Right kidney (tissue), 9 donors: ENCODE measurements around the gene SLITRK2.

Experiments used
- DNase-seq: peaks from one replicate; pipeline ENCODE4 v3.0.0-alpha.2; 2016
- long read RNA-seq, 8 donors: transcript quantifications; one replicate each; lab custom pipeline, GENCODE V29; 2026

SLITRK2 gene, protein sequence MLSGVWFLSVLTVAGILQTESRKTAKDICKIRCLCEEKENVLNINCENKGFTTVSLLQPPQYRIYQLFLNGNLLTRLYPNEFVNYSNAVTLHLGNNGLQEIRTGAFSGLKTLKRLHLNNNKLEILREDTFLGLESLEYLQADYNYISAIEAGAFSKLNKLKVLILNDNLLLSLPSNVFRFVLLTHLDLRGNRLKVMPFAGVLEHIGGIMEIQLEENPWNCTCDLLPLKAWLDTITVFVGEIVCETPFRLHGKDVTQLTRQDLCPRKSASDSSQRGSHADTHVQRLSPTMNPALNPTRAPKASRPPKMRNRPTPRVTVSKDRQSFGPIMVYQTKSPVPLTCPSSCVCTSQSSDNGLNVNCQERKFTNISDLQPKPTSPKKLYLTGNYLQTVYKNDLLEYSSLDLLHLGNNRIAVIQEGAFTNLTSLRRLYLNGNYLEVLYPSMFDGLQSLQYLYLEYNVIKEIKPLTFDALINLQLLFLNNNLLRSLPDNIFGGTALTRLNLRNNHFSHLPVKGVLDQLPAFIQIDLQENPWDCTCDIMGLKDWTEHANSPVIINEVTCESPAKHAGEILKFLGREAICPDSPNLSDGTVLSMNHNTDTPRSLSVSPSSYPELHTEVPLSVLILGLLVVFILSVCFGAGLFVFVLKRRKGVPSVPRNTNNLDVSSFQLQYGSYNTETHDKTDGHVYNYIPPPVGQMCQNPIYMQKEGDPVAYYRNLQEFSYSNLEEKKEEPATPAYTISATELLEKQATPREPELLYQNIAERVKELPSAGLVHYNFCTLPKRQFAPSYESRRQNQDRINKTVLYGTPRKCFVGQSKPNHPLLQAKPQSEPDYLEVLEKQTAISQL
- long read RNA-seq, donor 1, full-length matches to known transcripts: 2 of 2 reads
- long read RNA-seq, donor 1, partial matches to known transcripts: 0 of 2 reads
- long read RNA-seq, donor 1, other reads (novel, unspliced or antisense): 0 of 2 reads
- long read RNA-seq, donor 2, full-length matches to known transcripts: 3 of 3 reads
- long read RNA-seq, donor 2, partial matches to known transcripts: 0 of 3 reads
- long read RNA-seq, donor 2, other reads (novel, unspliced or antisense): 0 of 3 reads
- long read RNA-seq, donor 3, full-length matches to known transcripts: 1 of 1 reads
- long read RNA-seq, donor 3, partial matches to known transcripts: 0 of 1 reads
- long read RNA-seq, donor 3, other reads (novel, unspliced or antisense): 0 of 1 reads
- long read RNA-seq, donor 4, full-length matches to known transcripts: 9 of 9 reads
- long read RNA-seq, donor 4, partial matches to known transcripts: 0 of 9 reads
- long read RNA-seq, donor 4, other reads (novel, unspliced or antisense): 0 of 9 reads
- long read RNA-seq, donor 5, full-length matches to known transcripts: 5 of 5 reads
- long read RNA-seq, donor 5, partial matches to known transcripts: 0 of 5 reads
- long read RNA-seq, donor 5, other reads (novel, unspliced or antisense): 0 of 5 reads
- long read RNA-seq, donor 6, full-length matches to known transcripts: 3 of 3 reads
- long read RNA-seq, donor 6, partial matches to known transcripts: 0 of 3 reads
- long read RNA-seq, donor 6, other reads (novel, unspliced or antisense): 0 of 3 reads
- long read RNA-seq, donor 7, full-length matches to known transcripts: 13 of 13 reads
- long read RNA-seq, donor 7, partial matches to known transcripts: 0 of 13 reads
- long read RNA-seq, donor 7, other reads (novel, unspliced or antisense): 0 of 13 reads
- long read RNA-seq, donor 8, full-length matches to known transcripts: 3 of 3 reads
- long read RNA-seq, donor 8, partial matches to known transcripts: 0 of 3 reads
- long read RNA-seq, donor 8, other reads (novel, unspliced or antisense): 0 of 3 reads

DNA sequence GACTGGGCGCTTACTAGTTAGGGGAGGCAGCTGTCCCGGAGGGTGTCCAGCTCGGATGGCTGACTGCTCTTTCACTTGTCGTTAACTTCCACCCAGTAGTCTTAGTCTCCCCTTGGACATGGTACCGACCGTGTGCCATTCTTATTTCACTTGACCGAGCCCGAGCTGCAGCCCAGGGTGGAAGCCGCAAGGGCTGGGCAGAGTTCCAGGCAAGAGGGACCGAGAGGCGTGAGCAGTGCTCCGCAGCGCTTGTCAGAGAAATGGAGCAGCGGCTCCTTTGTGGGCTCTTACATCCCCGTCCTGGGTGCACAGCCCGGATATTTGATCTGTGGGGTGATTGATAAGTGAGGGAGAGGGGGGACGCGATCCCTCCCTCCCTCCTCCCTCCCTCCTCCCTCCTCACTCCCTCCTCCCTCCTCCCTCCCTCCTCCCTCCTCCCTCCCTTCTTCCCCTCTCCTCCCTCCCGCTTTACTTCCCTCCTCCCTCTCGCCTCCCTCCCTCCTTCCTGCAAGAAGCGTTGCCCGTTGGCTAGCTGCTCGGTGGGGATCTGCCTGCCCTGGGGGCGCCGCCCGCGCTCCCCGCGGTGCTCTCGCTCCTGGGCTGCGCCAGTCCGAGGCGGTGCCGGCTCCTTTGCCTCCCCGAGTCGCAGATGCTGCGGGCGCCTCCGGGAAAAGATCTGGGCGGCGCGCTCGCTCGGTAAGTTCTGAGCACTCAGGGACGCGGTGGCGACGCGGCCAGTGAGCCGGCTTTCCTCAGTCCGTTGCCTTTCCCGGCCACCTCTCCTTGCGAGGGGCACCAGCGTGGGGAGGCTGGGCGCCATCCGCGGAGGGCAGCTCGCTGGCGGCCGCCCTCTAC is at the start of gene SLITRK2:
SLITRK2 (plus strand) TSS at position 499 of the 855 bp plus-strand sequence. CDS start 4,597 bp downstream, outside the sequence.
- DNase-seq: peak; percentile 31

DNA sequence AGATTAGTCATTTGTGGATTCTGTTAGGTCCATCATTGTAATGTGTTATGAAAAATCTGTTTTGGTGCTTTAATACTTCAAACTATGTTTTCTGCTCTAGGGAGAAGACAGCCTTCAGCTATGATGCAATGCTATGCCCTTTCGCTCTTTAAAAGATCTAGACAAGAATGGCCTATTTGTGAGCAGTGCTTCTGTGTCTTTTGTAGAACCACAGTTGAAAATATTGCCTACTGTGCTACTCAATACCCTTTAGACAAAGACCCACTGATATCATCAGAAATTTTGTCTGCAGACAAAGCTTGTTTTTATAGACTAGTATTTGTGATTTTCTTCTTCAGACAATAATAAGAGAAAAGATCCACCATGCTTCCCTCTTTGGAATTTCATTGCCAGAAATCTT is 44.6 kb upstream of the SLITRK2 start:
- DNase-seq: no peak

DNA sequence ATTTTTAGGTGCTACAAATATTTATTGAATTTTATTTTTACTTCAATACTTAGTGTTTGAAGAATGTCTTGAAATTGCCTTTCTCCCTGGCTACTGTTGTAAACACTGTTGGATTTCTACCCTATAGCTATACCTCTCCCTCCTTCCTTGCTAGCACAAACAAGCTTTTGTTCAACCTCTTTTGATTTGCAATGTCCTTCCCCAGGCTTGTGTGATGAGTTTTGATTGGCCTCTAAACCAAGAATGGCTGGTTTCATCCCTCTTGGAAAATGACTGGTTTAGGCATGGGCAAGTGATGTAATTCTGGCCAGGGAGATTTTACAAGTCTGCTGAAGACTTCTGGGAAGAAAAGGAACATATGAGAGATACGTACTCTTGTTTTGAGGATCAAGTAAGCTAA is 25.3 kb upstream of the SLITRK2 start:
- DNase-seq: no peak

DNA sequence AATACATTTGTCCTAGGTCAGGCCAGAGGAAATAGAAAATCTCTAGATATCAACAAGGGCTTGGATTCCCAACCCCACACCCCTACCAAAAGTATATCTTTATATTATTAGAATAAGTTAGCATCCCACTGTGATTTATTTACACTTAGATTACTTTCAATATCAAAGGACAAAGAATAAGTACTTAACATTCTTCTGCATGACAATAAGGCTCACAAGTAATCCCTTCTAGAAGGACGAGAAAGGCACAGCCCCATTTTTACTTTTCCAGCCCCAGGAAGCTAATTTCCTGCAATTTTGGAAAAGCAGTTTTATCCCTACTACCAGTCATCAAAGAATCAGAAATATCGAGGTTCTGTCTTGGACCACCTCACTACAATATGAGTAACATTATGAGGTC is 14.1 kb upstream of the SLITRK2 start:
- DNase-seq: no peak

DNA sequence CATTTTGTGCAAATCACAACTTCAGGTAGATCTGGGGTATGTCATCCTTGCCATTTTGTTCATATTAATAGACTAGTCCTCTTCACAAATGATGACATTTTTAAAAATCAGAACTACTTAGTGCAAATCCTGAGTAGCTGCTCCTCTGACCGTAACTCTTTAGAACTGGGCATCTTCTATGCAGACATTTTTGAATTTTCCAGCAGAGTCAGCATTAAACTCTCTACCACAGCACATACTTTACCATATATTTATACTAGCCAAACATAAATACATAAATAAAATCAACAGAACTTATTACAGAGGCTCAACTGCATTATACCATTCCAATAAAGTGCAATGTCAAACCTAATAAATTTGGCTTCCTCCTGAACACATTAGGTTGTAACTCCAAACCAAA is 4.5 kb upstream of the SLITRK2 start:
- no peak for DNase-seq

DNA sequence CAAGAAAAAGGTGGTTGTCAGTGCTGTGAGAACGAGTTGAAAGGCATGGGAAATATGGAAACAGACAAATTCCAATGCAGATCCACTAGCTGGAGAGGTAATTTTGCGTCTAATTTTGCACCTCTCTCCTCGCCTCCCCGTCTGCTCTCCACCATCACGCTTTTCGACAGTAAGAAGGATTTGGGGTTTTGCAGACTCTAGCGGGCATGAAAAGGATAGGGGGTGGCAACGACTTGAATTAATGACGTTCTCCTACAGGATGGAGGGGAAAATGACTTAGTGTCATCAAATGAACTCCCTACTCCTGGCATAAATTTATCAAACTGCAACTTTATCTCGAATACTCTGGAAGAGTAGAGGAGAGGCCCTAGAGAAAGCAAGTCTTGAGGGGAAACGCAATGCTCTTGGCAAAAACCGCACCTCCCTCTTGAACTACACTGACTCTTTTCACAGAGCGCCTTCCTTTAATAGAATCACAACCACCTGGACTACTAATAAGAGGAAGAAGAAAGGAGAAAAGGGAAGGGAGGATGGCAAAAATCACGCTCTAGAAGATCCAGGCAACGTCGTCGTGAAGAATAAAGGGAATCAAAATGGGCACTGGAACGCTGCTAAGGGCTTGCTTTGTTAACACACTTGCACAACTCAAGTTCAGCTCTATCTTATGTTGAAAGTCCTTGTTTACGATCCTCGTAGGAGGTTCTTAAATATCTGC is 871 bp upstream of the SLITRK2 start:
- DNase-seq: no peak

DNA sequence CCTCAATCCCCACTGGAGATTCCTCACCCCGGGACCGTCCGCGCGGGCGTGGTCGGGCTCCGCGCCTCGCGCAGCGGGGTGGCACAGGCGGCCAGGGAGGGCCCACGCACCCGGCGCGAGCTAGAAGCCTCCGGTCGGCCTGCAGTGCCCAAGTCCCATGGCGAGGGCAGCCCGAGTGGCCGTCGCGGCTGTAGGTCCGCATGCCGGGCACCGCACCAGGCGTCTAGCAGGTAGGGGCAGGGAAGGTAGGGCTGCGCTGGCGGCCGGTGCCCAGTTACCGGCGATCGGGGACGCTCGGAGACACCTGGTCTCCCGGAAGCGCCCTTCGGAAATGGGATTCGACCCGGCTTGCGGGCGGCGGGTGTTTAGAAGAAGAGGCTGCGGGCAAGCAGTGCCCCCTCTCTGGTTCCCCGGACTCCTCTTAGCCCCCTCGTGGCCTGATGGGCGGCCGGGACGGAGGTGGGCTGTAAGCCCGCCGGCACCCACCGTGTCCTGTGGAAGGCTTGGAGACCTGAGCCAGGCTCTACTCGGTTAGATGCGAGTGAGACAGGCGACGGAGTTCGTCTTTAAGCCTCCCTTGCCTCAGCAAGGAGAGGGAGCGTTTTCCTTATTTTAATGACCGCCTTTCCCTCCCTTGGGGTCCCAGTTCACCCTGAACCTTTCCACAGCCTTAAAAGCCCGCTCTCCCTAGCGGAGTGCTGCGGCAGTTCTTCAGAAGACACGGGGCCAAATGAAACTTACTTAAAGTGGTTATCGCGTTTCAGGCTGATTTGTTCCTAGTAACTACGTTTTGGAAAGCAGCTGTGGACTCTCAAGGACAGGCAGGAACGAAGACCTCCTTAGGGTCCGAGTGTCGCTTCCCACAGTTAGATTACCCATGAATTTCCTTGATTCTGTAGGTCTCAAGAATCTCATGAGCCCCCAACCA is 821 bp downstream of the SLITRK2 start:
- DNase-seq: peak; percentile 46

DNA sequence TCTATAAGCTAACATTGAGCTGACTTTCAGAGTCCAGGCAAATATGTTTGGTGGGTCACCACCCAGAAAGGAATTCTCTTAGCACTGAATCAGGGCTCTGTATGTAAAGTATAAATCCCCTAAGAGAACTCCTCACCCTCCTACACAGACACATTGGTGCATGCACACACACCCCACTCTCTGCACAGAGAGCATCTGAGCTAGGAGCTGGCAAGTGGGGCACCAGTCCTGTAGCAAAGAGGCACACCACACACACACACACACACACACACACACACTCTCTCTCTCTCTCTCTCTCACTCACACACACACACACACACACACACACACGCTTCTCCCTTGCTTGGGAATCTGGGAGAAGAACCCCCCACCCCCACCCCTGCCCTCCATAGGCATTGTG is 3.2 kb downstream of the SLITRK2 start:
- no peak for DNase-seq

DNA sequence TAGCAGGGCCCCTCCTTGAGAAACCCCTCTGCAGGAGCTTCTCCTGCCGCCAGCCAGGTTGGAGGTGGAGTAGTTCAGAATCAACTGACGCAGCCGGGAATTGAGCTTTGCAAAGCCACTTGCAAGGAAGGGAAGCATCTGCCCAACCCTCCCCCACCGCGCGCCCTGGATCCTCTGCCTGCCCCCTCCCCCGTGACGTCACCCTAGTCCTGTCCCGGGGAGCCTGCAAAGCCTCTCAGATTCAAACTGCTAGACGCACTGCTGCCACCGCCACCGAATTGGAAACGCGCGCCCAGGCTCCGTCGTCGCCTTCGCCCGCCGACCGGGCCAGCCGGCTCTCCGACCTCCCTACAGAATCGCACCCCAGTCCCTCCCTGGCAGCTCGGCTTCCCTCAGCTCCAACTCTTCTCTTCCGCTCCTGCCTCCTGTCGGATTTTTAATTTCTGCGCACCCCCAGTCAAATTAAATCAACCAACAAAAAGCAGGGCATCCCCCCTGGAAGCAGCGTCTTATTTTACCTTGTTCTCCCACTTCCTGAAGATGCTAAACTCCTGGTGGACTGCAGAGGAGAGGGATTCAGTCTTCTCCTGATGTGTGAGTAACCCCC is 3.8 kb downstream of the SLITRK2 start:
- DNase-seq: no peak

DNA sequence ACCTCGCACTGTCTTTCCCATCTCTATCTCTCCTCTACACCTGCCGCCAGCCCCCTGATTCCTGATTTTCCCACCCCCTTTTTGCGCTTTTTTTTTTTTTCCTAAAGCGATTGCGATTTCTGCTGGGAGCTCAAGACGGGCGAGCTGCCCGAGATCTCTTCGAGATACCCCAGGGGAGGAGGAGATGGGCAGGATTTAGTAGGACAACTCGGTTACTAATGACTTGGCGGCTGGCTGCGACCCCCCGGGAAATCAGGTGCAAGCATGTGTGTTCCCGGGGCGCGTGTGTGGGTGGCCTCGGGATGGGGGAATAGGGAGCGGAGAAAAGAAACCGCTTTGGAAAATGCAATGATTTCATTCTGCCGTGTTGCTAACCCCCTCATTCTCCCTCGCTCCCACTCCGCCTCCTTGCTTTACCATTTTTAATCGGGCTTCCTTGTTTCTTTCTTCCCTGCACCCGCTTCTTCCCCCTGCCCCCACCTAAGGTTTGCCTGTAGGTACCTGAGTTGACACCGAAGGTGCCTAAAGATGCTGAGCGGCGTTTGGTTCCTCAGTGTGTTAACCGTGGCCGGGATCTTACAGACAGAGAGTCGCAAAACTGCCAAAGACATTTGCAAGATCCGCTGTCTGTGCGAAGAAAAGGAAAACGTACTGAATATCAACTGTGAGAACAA is 4.4 kb downstream of the SLITRK2 start:
- DNase-seq: no peak

DNA sequence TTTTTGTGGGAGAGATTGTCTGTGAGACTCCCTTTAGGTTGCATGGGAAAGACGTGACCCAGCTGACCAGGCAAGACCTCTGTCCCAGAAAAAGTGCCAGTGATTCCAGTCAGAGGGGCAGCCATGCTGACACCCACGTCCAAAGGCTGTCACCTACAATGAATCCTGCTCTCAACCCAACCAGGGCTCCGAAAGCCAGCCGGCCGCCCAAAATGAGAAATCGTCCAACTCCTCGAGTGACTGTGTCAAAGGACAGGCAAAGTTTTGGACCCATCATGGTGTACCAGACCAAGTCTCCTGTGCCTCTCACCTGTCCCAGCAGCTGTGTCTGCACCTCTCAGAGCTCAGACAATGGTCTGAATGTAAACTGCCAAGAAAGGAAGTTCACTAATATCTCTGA is 5.5 kb downstream of the SLITRK2 start:
- no peak for DNase-seq

DNA sequence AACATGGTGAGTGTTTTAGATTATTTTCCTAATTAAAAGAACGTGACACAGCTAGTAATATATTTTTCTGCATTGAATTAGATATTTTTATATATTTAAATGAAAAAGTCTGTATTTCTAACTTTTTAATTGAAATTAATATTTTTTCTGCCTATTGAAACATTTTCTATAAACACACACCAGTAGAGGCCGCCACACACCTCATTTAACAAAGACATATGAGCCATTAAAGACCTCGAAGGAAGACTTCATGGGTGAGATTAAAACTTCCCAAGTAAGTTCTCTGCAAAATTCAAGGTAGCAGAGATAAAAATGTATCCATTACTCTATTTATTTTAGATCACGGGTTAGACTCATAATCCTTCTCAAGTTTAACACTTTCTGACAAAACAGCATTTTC is 8.3 kb downstream of the SLITRK2 start:
- DNase-seq: no peak

DNA sequence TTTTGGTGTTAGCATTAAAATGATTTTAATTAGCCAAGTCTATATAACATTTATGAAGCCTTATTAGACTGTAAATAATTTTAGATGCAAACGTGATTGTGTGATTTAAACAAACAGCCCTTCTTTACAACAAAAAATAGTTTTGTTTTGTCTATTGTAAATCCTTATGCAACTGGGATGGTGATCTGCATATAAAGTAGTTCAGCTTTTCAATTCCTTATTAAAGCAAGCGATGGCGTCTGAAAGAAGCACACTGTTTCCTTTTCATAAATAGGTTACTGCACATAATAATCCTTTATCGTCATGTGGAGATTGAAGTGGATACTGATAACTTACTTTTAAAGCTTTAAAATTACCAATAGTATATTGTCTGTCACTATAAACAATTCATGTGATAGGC is 8.8 kb downstream of the SLITRK2 start:
- DNase-seq: no peak

DNA sequence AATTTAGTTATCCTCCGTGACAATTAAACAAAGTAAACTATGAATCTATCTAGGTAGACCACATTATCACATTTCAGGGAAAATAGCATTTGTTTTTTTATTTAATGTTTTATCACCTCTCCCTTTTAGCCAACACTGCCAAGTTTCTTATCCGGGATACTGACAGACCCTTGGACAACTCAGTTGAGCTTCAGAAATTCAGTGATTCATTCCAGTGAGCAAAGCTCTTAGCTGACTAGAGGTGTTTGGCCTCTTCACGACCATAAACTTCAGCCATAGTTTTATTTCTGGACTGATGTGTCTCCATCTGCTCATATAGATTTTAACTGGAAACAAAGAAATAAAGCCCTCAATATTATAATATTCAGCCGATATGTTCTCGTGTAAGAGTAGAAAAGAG is 15.2 kb downstream of the SLITRK2 start:
- no peak for DNase-seq

DNA sequence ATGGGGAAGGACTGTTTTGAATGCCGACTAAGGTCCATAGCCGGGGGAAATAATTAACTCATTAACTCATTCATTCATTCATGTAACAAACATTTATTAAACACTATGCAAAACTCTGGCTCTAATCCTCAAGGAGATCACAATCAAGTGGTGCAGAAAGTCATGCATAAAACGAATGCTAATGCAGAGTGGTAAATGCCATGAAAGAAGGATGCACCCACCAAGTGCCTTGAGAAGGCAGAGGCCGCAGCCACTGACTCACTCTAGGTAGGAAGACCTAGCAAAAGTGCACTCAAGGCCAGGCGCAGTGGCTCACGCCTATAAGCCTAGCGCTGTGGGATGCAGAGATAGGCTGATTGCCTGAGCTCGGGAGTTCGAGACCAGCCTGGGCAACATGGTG is 22.9 kb downstream of the SLITRK2 start:
- no peak for DNase-seq

DNA sequence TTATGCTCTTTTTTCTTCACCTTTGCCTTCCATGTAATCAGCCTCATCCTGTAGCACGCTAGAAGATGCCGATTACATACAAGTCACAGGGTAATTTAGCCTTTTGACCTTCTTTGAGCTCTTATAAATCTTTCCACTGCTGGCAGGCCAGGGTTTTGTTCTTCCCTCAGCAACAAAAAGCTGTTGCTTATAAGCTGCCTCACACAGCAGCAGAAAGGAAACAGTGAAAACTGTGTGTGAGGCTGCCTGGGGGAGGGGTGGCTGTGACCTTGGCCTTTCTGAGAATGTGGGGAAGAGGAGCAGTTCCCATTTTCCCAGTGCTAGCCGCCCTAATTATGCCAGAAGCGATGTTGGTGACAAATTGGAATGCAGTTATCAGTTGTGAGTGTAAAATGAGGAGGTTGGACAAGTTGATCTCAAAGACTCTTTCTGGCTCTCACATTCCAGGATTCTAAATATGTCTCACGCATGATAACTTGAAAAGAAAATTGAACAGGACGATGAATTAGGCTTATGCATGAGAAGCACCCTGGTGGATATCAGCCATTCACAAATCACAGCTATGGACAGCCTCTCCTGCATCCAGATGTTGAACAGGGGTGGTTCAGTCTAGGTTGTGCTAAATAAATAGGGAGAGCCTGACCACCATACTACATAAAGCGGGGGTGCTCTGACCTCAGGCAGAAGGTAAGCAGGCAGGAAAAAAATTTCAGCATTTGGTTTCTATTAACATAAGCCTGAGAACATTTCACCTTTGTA is 25.7 kb downstream of the SLITRK2 start:
- DNase-seq: no peak

DNA sequence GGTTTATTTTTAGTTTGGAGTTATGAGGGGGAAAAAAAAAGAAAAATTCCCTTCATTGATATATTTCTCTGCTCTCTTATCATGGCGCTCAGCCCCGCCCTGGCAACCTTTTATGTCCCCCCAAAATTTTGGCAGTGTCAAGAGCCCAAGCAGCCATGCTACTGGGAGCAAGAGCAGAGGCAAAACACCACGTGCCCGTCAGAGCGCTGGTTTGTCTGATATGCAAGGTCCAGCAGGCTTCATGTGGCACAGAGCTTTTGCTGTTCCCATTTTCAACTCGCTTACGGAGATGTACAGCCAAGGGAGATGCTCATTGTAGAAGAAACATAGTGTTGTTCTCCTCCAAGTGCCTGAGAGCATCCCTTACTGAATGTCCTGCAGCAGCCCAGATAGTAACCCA is 27.3 kb downstream of the SLITRK2 start:
- no peak for DNase-seq
